Colonic mucosa (tissue), 4 donors: ENCODE measurements around the gene GM2A. TPM values are rescaled to one million over a fixed set of nuclear protein-coding genes. Genes with fewer than 3 reads are reported as not detected.

Source experiments
- DNase-seq: peaks from one replicate; pipeline ENCODE4 v3.0.0-alpha.2; 2020
- H3K27ac ChIP-seq: fragments of 200-600 bp; one replicate; pipeline ENCODE4 v1.8.0; 2021
- H3K27me3 ChIP-seq: fragments of 200-600 bp; one replicate; pipeline ENCODE4 v1.8.0; 2021
- H3K36me3 ChIP-seq: fragments of 200-600 bp; one replicate; pipeline ENCODE4 v1.8.0; 2021
- H3K4me1 ChIP-seq: fragments of 200-600 bp; one replicate; pipeline ENCODE4 v1.8.0; 2021; ENCODE audit warnings: mild to moderate bottlenecking
- H3K4me3 ChIP-seq: fragments of 200-600 bp; one replicate; pipeline ENCODE4 v1.8.0; 2021
- H3K9ac ChIP-seq, 2 donors: one replicate each; pipeline ENCODE4 v1.7.0; 2013; ENCODE audit warnings: control low read depth in 2 of 2, low read depth in 2 of 2, low read length in 2 of 2
- H3K9me3 ChIP-seq: fragments of 200-600 bp; one replicate; pipeline ENCODE4 v1.8.0; 2021
- CTCF ChIP-seq: fragments of 200-600 bp; IDR thresholded peaks from one replicate; pipeline ENCODE4 v1.8.0; 2022; ENCODE audit warnings: antibody characterized with exemption, mild to moderate bottlenecking
- intact Hi-C: fragments of 100-400 bp; cut with DNase I; formaldehyde crosslinking; loops from one replicate; pipeline ENCODE4 v1.14.1; 2022
- total RNA-seq, 2 donors: library from RNA; stranded (reverse); fragmentation: NEBNext Ultra II Directional in 1 of 2; extraction: Animal tissue kit (Norgen Biotek cat#: 25700) in 1 of 2; gene quantifications; one replicate each; pipeline ENCODE4 v1.2.1, GENCODE V29; 2021
- donor health status: healthy.
- donor health status: DM: no; HTN: no; CAD: no.
- donor health status: DM: no; HTN: no; CAD: no.

The GM2A gene
- total RNA-seq, 2 donors from 2014 or later, result 22.0 to 27.2 TPM

GRCh38 chr5:151213803-151214613, 39.0 kb upstream of the GM2A start:
- no peaks in the 10 kb centered on the region for H3K27me3 ChIP-seq
- TF ChIP-seq CTCF, result no peak
- DNase-seq, result peak; percentile 74
- peak overlapping the region; percentile 60 to 71 for H3K9ac ChIP-seq
- H3K4me3 ChIP-seq, result no peak overlapping the region
- H3K9me3 ChIP-seq, result no peaks in the 10 kb centered on the region
- no peaks in the 10 kb centered on the region for H3K36me3 ChIP-seq
- peak overlapping the region; percentile 70 for H3K27ac ChIP-seq
- intact Hi-C loops, result no loop called here
- H3K4me1 ChIP-seq, result no peaks in the 10 kb centered on the region

DNA sequence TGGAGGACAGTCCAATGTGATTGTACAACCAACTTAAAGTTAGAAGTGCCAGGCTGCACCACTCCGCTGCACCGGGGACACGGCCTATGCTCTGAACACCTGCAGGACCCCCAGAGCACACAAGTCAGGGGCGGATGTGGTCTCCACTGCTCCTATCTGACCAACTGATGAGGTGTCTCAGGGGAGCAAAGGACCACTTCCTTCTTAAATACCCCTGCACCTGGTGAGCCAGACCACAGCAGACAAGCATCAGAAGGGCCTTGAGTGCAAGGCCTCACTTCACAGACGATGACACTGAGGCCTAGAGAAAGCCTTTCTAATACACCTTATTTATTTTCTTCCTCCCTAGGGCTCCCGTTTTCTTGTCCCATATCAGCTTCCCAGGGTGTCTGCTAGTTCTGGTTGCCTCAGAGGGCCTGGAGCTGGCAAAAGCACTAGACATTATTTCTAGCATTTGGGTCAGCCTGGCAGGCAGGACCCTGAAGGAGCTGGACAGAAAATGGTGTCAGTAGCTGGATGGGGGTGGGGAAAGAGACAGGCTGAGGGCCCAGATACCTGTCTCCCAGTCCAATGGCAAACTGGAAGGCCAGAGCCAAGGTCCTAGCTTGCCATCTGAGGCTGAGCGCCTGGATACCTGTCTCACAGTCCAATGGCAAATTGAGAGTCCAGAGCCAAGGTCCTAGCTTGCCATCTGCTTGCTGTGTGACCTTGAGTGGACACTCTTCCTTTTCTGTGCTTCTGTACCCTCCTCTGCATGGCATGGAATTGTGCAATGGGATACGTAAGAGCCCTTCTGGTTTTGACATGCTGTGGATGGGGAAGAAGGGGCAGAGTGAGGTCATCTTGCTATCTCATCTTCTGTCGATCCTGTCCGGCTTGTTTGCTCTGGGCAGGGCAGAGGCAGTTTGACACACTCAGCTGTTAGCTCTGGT, 38.1 kb upstream of the GM2A start:
- intact Hi-C loops, result no loop called here
- TF ChIP-seq CTCF, result no peak
- Histone ChIP-seq H3K4me3 (no peak overlapping the region), H3K9ac (peak overlapping the region; percentile 12 to 21), H3K27ac (peak overlapping the region; percentile 70), H3K27me3 (no peaks in the 10 kb centered on the region), H3K9me3 (no peaks in the 10 kb centered on the region), H3K4me1 (no peaks in the 10 kb centered on the region), H3K36me3 (no peaks in the 10 kb centered on the region)
- no peak for DNase-seq

DNA sequence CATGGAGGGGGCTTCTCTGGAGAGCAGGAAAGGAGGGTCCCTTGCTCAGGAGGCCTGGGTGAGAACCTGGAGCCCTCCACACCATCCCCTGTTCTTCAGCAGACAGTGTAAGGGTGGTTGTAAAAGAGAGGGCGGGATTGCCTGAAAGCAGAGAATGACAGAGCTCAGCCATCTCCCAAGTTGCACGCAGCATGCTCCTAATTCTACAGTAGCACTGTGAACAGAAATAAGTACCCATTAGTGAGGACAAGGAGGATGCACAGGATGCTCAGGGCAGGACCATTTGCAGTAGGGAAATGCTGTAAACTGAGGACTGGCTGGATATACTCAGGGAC, 37.5 kb upstream of the GM2A start:
- Histone ChIP-seq H3K4me3 (no peak overlapping the region), H3K36me3 (no peaks in the 10 kb centered on the region), H3K9me3 (no peaks in the 10 kb centered on the region), H3K27me3 (no peaks in the 10 kb centered on the region), H3K9ac (peak overlapping the region in 1 of 2 donors; percentile 12), H3K27ac (peak overlapping the region; percentile 70), H3K4me1 (no peaks in the 10 kb centered on the region)
- no peak for TF ChIP-seq CTCF
- intact Hi-C loops, result no loop called here
- no peak for DNase-seq

GRCh38 chr5:151216781-151217180, 36.2 kb upstream of the GM2A start:
- DNase-seq, result no peak
- Histone ChIP-seq H3K36me3 (no peaks in the 10 kb centered on the region), H3K4me1 (no peaks in the 10 kb centered on the region), H3K9ac (no peak overlapping the region), H3K27ac (no peak overlapping the region), H3K4me3 (no peak overlapping the region), H3K27me3 (no peaks in the 10 kb centered on the region), H3K9me3 (no peaks in the 10 kb centered on the region)
- TF ChIP-seq CTCF, result no peak
- intact Hi-C loops, result no loop called here

DNA sequence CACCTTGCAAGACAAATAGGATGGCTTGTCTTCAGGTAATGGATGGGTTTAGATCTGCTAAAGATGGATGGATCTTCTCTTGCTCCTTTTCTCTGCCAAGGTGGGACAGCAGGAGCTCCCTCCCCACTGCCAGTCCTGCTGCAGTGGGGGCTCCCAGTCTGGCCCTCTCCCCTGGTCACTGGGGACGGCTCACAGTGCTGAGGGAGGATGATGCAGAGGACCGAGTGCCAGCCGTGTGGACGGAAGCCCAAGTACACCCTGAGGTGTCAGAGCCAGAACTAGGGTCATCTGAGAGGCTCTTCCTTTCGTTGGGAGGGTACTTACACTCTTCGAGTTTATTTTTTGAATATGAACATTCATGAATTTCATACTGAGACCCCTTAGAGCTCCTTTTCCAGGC, 34.8 kb upstream of the GM2A start:
- Histone ChIP-seq H3K4me1 (no peaks in the 10 kb centered on the region), H3K9ac (no peak overlapping the region), H3K36me3 (no peaks in the 10 kb centered on the region), H3K4me3 (no peak overlapping the region), H3K9me3 (no peaks in the 10 kb centered on the region), H3K27me3 (no peaks in the 10 kb centered on the region), H3K27ac (no peak overlapping the region)
- no peak for DNase-seq
- intact Hi-C loops, result no loop called here
- TF ChIP-seq CTCF, result no peak
